GM19043 (cell line): ENCODE measurements around the gene RNF17.

Experiments used
- ATAC-seq: cut with Tn5 transposase; IDR thresholded peaks from one replicate; pipeline ENCODE4 v1.9.1; 2021; ENCODE audit warnings: low read depth; ENCODE audit not compliant: unreplicated experiment

The RNF17 gene, protein sequence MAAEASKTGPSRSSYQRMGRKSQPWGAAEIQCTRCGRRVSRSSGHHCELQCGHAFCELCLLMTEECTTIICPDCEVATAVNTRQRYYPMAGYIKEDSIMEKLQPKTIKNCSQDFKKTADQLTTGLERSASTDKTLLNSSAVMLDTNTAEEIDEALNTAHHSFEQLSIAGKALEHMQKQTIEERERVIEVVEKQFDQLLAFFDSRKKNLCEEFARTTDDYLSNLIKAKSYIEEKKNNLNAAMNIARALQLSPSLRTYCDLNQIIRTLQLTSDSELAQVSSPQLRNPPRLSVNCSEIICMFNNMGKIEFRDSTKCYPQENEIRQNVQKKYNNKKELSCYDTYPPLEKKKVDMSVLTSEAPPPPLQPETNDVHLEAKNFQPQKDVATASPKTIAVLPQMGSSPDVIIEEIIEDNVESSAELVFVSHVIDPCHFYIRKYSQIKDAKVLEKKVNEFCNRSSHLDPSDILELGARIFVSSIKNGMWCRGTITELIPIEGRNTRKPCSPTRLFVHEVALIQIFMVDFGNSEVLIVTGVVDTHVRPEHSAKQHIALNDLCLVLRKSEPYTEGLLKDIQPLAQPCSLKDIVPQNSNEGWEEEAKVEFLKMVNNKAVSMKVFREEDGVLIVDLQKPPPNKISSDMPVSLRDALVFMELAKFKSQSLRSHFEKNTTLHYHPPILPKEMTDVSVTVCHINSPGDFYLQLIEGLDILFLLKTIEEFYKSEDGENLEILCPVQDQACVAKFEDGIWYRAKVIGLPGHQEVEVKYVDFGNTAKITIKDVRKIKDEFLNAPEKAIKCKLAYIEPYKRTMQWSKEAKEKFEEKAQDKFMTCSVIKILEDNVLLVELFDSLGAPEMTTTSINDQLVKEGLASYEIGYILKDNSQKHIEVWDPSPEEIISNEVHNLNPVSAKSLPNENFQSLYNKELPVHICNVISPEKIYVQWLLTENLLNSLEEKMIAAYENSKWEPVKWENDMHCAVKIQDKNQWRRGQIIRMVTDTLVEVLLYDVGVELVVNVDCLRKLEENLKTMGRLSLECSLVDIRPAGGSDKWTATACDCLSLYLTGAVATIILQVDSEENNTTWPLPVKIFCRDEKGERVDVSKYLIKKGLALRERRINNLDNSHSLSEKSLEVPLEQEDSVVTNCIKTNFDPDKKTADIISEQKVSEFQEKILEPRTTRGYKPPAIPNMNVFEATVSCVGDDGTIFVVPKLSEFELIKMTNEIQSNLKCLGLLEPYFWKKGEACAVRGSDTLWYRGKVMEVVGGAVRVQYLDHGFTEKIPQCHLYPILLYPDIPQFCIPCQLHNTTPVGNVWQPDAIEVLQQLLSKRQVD (N-terminal part only)

DNA sequence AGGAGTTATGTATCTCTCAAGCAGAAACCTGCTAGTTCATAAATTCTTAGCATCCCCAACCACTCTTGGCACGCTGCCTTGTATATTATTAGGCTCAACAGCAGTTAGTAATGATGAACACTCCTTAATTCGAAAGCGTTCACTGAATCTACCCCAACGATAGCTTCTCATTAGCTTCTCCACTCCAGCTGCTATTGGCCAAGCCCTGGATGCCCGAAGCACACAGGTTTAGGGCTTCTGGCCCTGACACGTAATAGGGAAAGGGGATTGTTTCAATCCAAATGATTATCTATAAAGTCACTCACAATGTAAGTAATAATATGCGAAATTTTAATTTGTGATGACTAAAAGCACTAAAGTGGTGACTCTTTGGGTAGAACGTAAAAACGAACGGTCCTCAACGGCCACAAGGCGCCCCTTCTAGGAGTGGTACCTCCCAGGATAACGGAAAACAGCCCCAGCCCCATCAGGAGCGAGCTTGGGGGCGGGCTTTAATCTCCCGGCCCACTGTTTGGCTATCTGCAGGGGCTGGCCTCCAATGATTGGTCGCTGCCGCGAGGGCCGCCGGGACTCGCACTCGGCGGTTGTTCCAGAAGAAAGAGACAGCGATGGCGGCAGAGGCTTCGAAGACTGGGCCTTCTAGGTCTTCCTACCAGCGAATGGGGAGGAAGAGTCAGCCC lies at the start of gene RNF17:
Gene RNF17, plus strand, starts transcription at position 574 of the 680 bp plus-strand sequence. Its CDS starts 35 bp downstream, at position 609.
- no peak for ATAC-seq

DNA sequence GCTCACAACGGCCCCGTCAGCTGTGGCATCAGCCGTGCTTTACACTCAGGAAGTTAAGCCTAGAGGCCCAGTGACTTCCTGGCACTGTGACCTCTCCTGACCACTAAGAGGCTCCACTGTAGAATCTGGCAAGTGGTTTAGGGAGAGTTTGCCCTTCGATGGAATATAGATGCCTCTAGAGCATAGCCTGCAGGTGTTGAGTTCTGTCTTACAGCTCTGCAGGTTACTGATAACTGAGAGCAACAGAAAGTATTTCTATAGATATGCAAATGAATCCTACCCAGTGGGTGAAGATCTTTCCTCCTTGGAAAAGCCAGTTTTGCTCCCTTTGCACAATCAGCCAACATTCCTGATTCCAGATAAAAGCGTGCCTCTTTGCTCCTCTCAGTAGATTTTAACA lies 48.0 kb upstream of the RNF17 start:
- ATAC-seq: no peak

DNA sequence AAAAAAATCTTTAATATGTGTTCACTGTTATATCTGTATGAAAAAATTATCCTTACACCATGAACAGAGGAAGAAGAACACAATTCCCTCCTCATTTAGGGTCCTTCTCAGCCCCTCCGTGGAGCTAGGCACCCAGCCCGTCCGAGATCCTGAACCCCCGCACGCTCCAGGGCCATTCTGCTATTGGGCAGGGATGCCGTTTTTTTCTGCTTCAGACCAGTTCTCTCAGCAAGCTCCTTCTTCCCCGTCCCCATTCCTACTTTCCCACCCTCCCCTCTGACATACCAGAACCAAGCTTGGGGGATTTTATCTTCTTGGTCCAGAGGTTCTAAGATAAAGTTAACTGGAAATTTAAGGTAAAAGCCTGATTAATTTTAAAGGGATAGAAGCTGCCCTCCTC lies 47.5 kb upstream of the RNF17 start:
- ATAC-seq: no peak

DNA sequence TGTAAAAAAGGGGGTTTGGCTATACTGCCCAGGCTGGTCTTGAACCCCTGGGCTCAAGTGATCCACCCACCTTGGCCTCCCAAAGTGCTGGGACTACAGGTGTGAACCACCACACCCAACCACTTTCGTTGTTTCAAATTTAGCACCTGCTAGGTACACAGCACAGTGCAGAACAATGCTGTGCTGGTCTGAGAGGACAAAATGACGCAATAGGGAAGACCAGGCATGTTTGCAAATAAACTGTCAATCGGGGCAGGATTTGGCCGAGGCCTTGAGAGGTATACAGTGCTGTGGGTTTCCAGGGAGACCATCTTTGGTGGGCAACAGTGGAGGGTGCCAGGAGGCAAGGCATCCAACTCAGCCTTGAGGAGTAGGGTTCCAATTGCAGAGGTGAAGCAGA lies 46.8 kb upstream of the RNF17 start:
- ATAC-seq: no peak

DNA sequence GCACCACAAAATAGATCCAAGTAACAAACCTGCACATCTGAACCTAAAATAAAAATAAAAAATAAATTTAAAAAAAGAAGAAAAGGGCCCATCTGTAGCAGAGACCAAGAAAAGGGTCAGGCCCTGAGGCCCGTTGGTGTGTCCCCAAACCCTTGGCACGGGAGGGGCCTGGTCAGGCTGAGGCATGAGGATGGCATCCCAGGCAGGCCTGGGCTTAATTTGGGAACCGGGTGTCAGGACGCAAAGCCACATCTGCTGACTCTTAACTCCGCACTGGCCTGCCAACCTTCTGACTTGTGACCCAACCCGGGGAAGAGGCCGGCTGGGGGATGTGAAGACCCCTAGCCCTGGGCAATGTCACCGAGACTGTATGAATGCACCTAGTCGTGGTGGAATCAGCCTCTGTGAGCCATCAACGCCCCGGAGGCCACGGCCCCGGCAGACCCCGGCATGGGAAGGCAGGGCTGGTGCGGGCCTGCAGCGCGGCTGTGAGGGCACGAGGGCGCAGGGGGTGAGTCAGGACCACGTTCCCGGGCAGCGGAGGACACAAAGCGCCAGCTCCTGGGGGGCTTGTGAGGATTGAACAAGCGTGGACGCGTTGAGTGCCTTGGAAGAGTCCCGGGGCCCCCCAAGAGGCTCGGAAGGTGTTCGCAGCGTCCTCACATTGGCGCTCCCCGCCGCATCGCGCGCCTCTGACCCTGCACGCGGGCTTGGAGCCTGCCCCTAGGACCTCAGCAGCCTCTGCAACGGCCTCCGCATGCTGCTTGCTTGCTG lies 45.6 kb upstream of the RNF17 start:
- ATAC-seq: no peak

DNA sequence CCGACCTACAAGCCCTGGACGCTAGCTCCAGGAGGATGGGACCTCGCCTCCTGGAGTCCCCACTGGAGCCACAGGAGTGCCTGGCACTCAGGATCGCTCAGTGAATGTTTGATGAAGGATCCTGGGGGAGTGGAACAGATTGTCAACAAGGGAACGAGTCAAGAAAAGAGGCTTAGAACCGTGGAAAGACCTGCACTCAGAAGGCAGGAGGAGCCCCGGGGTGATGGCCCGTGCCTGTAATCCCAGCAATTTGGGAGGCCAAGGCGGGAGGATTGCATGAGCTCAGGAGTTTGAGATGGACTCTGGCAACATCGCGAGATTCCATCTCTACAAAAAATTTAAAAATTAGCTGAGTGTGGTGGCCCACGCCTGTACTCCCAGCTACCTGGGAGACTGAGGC lies 44.8 kb upstream of the RNF17 start:
- ATAC-seq: no peak

DNA sequence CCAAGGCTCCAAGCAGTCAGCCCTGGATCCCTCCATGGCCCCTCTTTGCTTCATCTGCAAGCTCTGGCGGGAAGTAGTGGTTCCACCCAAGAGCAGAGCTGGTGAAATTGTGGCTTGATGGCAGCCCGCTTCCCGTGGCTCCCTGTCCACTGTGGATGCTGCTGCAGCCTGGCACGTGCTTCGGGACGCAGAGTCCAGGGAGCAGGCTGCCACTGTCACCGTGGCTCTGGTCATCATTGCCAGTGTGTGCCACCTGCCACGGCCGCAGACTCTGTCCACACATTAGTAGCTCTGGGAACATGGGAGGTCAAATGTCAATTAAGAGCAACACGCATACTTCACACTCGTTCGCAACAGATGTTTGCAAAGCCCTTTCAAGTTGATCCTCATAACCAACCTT lies 40.8 kb upstream of the RNF17 start:
- ATAC-seq: no peak

DNA sequence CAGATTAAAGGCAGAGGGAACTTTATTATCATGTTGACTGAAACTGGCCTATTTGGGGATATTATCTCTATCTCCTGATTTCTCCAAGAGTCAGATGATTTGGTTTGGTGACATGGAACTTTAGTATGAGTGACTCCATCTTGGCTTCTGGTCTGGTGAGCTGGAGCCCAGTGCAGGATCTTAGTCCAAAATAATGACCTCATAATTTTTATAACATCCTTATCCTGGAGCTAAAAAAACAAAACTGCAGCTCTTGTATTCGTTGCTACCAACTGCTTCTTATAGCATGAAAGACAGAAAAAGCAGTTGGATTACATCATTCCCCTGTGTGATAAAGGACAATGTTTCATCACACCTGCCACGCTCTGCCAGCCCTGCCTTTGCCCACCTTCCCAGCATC lies 39.3 kb upstream of the RNF17 start:
- no peak for ATAC-seq

DNA sequence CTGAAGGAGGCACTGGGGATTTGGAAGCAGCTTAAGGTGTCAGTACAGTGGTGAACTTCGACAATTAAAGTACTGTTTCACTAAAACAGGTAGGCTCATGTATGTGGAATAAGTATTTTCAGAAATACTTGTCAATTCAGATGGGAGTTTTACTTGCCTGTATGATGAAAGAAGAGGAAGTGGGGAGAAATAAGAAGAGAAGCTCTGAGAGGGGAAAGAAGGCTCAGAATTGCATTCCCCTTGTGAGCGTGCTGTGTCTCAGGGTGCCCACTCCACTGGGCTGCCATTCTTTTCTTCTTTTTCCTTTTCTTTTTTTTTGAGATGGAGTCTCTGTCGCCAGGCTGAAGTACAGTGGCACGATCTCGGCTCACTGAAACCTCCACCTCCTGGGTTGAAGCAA lies 38.6 kb upstream of the RNF17 start:
- ATAC-seq: no peak

DNA sequence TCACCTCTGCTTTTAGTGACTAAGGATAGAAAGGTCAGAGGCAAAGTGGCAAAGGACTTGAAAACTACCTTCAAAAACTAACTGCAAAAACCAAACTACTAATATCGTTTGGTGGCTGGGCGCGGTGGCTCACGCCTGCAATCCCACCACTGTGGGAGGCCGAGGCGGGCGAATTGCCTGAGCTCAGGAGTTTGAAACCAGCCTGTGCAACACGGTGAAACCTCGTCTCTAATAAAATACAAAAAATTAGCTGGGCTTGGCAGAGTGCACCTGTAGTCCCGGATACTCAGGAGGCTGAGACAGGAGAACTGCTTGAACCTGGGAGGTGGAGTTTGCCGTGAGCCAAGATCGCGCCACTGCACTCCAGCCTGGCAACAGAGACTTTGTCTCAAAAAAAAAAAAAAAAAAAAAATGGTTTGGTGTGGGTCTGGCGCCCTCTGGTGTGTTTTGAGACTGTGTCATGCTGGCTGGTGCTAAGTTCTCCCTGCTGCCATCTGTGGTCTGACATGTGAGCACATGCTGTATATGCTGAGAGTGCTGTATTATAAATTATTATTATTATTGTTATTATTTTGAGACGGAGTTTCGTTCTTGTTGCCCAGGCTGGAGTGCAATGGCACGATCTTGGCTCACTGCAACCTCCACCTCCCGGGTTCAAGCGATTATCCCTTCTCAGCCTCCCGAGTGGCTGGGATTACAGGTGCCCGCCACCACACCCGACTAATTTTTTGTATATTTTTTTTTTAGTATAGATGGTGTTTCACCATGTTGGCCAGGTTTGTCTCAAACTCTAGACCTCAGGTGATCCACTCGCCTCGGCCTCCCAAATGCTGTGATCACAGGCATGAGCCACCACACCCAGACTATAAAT lies 36.0 kb upstream of the RNF17 start:
- ATAC-seq: peak; percentile 74

DNA sequence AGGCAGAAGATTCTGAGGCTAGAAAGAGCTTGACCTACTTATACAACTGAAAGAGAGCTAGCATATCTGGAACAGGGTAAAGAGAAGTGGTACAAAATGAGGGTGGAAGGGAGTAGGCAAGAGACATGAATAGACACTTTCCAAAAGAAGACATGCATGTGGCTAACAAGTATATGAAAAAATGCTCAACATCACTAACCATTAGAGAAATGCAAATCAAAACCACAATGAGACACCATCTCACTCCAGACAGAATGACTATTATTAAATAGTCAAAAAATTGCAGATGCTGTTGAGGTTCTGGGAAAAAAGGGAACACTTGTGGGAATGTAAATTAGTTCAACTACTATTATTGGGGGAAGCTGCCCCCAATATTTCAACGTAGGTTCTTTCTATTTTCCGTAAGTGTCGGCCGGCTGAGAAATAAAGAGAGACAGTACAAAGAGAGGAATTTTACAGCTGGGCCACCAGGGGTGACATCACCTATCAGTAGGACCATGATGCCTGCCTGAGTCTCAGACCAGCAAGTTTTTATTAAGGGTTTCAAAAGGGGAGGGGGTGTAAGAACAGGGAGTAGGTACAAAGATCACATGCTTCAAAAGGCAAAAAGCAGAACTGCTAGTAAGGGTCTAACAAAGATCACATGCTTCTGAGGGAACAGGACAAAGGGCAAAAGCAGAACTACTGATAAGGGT lies 32.9 kb upstream of the RNF17 start:
- ATAC-seq: peak; percentile 76

DNA sequence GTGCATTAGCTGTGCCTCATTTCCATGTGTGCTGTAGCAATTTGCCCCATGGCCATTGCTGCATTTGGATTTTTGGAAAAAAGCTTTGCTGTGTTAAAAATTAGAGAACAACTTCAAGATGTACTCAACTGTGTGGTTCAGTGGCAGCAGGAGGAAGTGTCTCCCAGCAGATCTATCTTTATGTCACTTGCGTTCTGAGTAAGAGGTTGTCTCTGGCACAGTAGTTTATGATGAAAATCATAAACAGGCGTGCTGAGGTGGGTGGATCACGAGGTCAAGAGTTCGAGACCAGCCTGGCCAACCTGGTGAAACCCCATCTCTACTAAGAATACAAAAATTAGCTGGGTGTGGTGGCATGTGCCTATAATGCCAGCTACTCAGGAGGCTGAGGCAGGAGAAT lies 29.0 kb upstream of the RNF17 start:
- no peak for ATAC-seq

DNA sequence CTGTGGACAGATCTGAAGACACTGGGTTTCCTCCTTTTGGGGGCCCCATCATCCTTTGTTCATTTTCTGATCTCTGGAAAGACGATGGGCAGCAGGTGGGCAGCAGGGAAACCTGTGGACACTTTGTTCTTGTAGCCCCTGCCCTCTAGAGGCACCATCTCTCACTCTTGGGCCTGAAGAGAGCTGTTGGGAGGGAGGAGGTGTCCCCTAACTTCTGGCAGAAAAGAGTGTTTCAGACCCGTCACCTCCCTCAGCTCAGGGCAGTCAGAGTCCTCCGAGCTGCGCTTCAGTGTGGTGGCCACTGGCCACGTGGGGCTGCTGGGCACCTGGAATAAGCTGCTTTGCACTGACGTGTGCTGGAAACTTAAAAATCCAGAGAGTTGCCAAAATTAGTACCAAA lies 26.9 kb upstream of the RNF17 start:
- no peak for ATAC-seq

DNA sequence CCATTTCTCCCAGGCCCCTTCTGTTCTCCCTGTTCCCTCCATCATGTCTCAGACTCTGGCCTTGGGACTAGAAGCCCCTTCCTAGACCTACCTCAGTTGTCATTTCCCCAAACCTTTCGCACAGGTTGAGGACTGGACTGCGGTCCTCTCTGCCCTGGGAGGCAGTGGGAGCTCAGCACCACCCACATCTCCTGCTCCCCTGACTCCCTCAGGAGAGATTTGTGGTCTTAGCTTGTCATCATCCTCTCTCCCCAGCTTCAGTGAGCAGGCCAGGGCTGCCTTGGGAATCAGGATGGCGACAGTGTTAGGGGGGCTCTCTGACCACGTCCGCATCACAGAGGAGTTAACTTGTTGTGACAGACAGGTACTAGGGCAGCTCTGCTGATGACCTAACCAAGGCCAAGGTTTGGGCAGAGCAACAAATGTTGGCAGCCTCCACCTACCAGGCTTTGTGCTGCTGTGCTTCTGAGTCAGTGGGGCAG lies 25.6 kb upstream of the RNF17 start:
- no peak for ATAC-seq

DNA sequence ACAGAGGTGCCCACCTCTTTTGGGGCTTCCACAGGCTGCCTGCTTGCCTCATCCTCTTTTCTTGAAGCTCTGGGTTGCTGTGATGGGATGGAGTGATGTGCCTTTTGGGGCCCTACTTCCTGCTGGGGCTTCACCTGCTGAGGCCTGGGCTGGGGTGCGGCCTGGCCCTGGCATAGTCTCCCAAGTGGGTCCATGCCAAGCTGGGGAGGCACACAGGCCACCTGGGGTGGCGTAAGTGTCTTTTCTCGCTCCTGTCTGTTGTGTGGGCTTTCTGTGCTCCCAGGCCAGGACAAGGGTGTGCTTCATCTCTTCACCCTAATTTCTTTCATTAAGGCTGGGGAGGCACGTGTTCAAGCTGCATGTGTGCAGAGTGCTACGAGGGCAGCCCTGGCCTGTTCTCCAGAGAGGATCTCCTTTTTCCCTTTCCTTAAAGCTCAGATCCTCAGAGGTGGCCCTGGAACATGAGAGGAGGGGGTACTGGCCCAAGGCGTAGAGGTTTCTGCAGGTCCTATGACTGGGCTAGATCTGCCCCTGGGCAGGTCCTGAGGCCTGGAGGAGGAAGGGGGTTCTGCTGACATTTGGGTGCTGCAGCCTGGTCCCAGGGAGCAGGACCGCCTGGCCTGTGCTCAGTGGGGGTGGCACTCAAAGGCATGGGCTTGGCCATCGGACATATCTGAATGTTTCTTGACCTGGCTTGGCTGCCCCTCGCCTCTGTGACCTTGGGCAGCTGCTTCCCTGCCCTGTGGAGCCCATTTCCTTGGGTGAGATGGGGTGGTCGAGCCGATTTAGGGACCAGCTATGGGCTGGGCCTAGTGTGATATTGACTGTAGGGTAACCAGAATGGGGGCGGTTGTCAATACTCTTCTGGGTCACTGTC lies 23.7 kb upstream of the RNF17 start:
- no peak for ATAC-seq

DNA sequence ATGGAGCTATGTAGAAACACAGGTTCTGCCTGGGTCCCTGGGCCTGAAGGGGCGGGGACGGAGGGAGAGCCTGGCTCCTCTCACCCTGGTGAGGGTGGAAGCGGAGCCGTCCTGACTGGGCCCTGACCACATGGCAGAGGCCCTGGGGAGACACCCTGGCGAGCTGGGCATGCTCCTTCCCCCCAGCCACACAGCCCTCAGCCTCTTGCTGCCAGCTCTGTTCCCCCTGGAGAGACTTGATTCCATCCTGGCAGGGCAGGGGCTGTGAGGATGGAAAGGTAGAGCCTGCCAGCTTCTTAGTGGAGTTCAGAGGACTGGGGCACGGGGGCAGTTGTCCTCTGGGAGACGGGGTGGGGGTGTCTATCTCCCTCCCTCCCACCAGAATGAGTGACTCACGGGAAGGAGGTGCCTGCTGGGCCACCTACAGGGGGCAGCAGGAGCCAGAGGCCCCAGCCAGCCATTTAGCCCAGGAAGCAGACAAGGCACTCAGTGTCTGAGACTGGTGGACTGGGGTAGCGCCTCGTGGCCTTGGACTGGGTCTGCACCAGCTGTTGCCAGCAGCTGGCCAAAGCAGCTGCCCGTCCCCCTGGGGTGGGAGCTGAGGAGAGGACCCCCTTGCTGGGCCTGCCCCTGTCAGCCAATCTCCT lies 22.8 kb upstream of the RNF17 start:
- no peak for ATAC-seq
